ENCODE results near the gene PPEF1.
"Not testable (repeated sequence)": the region's sequence is repeated elsewhere in the genome, so short reads cannot be mapped to it uniquely, and the experiment has no call there.

Gene PPEF1

DNA sequence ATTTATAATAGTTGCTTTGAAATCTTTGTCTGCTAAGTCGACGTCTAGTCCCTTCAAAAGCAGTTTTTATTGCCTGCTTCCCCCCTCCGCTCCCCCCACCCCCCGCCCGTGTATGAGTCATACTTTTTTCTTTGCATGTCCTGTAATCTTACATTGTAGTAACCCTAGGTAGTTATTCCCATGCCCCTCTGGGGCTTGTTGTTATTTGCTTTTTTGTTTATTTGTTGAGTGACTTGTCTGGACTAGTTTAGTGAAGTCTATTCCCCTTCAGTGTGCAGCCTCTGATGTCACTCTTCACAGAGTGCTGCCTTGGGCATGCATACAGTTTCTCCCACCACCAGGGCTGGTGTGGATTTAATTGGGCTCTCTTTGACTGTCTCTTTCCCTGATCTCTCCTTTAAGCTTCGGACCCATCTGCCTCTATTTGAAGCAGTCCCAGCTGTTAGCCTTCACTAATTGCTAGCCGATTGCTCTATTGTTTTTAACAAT, 86.2 kb downstream of the PPEF1 start:
- DNase-seq (ENCODE audit: low spot score) = no peak

GRCh38 chrX:18797141-18797540, 89.7 kb downstream of the PPEF1 start:
- no peak for DNase-seq (ENCODE audit: low spot score)

DNA sequence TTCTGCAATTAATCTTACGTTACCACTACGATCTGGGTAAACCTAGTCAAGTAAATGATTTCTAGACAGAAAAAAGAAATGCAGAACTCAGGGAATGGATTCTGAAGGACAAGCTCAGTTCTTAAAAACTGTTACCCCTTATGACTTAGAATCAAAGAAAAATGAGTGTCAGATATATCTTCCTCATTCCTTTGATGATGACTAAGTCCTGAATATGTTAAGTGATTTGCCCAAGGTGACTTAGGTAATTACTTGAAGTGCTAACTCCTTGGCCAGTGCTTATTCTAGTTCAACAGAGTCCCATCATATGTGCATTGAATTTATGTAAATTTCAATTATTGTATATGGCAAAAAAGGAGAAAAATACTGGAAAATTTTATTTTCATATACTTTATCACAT, 92.5 kb downstream of the PPEF1 start:
- DNase-seq (ENCODE audit: low spot score) = no peak

DNA sequence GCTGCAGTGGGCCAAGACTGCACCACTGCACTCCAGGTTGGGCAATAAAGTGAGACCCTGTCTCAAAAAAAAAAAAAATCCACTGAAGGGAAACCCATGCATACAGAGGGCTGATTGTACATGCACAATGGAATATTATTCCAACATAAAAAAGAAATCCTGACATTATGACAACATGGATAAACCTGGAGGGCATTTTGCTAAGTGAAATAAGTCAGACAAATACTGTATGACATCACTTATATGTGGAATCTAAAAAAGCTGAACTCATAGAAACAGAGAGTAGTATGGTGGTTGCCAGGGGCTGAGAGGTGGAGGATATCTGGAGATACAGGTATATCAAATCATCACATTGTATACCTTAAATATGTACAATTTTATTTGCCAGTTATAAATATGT, 102.2 kb downstream of the PPEF1 start:
- DNase-seq (ENCODE audit: low spot score) = no peak

DNA sequence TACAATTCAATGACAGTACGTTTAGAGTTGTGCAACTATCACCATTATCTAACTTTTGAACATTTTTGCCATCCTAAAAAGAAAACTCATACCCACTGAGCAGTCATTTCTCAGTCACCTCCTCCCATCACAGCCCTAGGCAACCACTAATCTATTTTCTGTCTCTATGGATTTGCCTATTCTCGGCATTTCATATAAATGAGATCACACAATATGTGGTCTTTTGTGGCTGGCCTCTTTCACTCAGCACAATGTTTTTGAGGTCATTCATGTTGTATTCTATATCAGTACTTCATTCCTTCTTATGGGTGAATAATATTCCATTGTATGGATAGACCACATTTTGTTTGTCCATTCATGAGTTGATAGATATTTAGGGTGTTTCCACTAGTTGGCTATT, 103.0 kb downstream of the PPEF1 start:
- DNase-seq (ENCODE audit: low spot score) = no peak

- DNase-seq (ENCODE audit: low spot score) = no peak
These were observed 117.9 kb downstream of the PPEF1 start for GRCh38 chrX:18825375-18825774.

GRCh38 chrX:18828832-18829404, 121.5 kb downstream of the PPEF1 start:
- DNase-seq (ENCODE audit: low spot score) = no peak

DNA sequence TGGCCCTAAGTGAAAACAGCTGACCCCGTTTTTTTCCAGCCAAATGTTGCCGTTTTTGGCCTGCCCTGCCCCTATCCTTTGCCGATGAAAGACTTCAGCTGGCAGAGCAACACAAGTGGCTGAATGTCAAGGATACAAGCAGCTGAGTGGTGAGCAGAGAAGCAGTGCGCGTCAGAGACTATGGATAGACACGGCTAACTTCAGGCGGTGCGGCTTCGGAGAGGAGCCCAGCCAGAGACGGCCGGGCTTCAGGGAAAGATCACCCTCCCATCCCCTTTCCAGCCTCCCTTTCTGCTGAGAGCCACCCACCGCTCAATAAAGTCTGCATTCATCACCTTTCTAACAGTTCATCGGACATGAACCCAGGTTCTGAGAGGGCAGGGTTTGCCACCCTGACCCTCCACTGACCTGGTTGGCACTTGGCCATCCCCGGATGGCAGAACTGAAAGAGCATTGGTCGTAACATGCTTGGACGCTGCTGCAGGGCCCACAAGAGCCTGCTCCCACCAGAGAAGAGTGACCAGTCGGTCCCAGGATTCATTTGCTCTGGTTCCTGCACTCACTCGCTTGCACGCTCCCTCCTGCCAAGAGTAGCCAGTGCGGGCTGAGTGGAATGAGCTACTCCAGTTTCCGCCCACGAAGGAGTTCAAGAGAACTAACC, 125.8 kb downstream of the PPEF1 start:
- DNase-seq (ENCODE audit: low spot score) = no peak

- DNase-seq (ENCODE audit: low spot score) = not testable (repeated sequence)
These were observed 140.5 kb downstream of the PPEF1 start for GRCh38 chrX:18847901-18848300.

DNA sequence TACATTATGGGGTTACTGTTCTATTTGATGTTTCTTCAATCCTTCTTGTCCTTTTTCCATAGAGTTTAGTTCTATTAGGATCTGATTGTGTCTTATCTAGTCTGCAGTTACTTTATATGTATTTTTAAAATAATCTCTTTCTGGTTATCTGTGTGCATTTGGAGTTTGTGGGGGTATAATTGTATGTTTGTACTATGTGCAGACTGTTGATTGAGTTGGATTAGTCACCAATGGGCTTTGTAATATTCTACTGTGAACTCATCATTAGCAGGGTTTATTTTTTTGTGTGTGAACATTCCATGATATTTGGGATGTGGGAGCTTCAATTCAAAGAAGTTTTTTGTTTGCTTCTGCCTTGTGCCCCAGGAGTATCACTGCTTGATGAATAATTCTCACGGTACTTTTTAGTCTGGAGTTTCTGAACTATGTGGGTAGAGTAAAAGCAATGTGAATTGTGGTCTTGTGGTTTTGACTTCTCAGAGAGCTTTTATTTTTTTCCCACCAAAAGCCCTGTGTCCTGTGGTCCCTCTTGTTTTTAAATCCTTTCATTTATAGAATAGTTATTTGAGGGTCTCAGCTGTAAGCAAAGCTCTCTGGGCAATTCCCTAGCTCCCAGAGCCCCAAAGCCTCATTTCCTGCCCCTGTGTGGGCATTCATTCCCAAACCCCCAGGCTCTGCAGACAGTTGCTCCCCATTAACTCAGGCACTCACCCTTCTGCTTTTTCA, 148.6 kb downstream of the PPEF1 start:
- no peak for DNase-seq (ENCODE audit: low spot score)

- no peak for DNase-seq (ENCODE audit: low spot score)
These were observed 149.2 kb downstream of the PPEF1 start for GRCh38 chrX:18856645-18856997.

DNA sequence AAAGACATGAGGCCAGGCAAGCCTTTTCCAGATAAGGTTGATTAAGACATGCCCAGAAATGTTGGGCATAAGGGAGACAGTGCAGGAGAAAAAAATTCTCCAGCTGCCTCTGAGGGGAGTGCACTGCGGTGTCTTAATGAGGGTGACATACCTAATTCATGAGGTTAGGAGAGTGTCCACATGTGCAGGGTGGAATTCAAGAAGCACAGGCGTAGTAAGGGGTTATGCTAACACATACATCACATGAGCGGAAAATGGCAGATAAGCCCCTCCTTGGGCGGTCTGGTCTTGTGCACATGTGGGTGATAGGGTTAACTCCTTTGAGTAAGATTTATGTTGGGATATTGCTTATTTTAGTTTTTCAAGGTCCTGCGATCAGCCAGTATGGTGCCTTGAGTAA, 154.1 kb downstream of the PPEF1 start:
- no peak for DNase-seq (ENCODE audit: low spot score)

- DNase-seq (ENCODE audit: low spot score) = no peak
These were observed 157.0 kb downstream of the PPEF1 start for GRCh38 chrX:18864390-18864920.

- no peak for DNase-seq (ENCODE audit: low spot score)
These were observed 163.9 kb downstream of the PPEF1 start for GRCh38 chrX:18871161-18871890.

- DNase-seq (ENCODE audit: low spot score) = no peak
These were observed 164.5 kb downstream of the PPEF1 start for GRCh38 chrX:18871970-18872369.

- DNase-seq (ENCODE audit: low spot score) = no peak
These were observed 165.2 kb downstream of the PPEF1 start for GRCh38 chrX:18872621-18873020.

GRCh38 chrX:18873189-18873791, 165.8 kb downstream of the PPEF1 start:
- no peak for DNase-seq (ENCODE audit: low spot score)

DNA sequence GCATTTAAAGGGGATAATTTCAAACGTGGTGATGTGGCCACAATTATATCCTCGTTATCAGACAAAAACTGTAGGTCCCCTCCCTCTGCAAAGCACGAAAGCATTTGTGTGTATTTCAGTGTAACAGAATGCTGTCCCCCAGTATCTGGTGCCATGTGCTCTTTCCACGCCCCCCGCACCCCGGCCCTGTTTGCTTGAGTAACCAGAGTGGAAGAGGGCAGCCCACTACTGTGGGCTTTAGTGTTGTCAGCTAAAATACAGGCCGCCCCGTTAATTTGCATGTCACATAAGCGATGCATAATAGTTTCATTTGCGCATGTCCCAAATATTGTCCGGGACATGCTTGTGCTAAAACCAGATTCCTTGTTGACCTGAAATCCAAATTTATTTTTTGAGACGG, 166.4 kb downstream of the PPEF1 start:
- no peak for DNase-seq (ENCODE audit: low spot score)

GRCh38 chrX:18874560-18875255, 167.3 kb downstream of the PPEF1 start:
- DNase-seq (ENCODE audit: low spot score) = no peak

DNA sequence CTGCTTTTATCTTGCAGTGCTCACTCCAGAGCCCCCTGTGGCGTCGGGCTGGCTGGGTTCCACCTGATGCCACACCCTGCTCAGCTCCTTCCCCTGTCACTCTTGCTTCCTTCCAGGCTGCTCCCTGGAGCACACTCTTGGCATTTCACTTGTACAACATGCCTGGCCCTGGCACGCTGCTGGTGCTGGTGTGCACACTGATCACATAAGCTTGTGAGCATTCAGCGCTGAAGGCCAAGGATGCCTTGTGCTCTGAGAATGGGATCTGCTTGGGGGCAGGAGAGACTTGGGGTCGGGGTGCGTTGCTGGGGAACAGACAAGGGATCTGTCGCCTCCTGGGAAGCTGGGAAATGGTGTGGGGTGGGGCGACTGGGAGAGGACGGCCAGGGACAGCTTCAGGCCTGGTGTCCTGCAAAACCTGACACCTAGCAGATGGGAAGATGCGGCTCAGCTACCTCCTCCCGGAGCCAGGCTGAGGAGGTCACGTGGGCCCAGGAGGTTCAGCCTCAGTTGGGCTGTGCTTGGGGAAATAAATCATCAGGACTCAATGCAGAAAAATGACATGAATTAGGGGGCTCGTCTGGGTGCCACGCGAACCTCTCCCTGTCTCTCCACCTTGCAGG, 167.9 kb downstream of the PPEF1 start:
- DNase-seq (ENCODE audit: low spot score) = no peak

GRCh38 chrX:18877469-18877868, 170.0 kb downstream of the PPEF1 start:
- DNase-seq (ENCODE audit: low spot score) = no peak

All from CD4-positive, alpha-beta T cell treated with Interleukin-6 at 100 ng/mL for 8 hours (primary cell).